AG04450 (cell line): ENCODE measurements around the gene SRSF10. TPM values are rescaled to one million over a fixed set of nuclear protein-coding genes. Genes with fewer than 3 reads are reported as not detected.

Experiments used
- CTCF ChIA-PET: fragments of 300-600, 350-600 bp; formaldehyde crosslinking; extraction: SDS; loops from one replicate; lab custom pipeline; 2022; ENCODE audit warnings: antibody characterized with exemption, inconsistent platforms; lab: Charles Lee
- POLR2A ChIA-PET: fragments of 350-600 bp; formaldehyde crosslinking; extraction: SDS; loops from one replicate; lab custom pipeline; 2021; ENCODE audit warnings: antibody characterized with exemption, inconsistent platforms; lab: Yijun Ruan, JAX
- DNase-seq: peaks from one replicate; pipeline ENCODE4 v3.0.0-alpha.2; 2011; ENCODE audit warnings: low read depth, low spot score
- H3K27ac ChIP-seq: one replicate; pipeline ENCODE4 v1.5.1; 2012; ENCODE audit warnings: low read depth, low read length, control low read depth
- H3K27me3 ChIP-seq: one replicate; pipeline ENCODE4 v1.6.0; 2012; ENCODE audit warnings: low read length; ENCODE audit not compliant: control insufficient read depth, insufficient read depth
- H3K4me3 ChIP-seq: 2 replicates; pipeline ENCODE4 v1.5.1; 2011; ENCODE audit warnings: mild to moderate bottlenecking, low read depth, low read length, control low read depth
- H3K9me3 ChIP-seq: 2 replicates; pipeline ENCODE4 v1.5.1; 2012; ENCODE audit warnings: low read length; ENCODE audit not compliant: control insufficient read depth, insufficient read depth
- polyA plus RNA-seq: library from polyadenylated mRNA; depleted of rRNA; stranded (reverse); fragments of >200 nt; gene quantifications from 2 replicates; pipeline ENCODE4 v1.2.3, GENCODE V29; 2011
- TF ChIP-seq, protein P1 (sequence below): IDR thresholded peaks from 2 replicates; pipeline ENCODE4 v1.5.1; 2011; ENCODE audit warnings: low read depth, low read length, control low read depth, inconsistent platforms

The SRSF10 gene
- polyA plus RNA-seq, 1 experiment, result 140 TPM

DNA sequence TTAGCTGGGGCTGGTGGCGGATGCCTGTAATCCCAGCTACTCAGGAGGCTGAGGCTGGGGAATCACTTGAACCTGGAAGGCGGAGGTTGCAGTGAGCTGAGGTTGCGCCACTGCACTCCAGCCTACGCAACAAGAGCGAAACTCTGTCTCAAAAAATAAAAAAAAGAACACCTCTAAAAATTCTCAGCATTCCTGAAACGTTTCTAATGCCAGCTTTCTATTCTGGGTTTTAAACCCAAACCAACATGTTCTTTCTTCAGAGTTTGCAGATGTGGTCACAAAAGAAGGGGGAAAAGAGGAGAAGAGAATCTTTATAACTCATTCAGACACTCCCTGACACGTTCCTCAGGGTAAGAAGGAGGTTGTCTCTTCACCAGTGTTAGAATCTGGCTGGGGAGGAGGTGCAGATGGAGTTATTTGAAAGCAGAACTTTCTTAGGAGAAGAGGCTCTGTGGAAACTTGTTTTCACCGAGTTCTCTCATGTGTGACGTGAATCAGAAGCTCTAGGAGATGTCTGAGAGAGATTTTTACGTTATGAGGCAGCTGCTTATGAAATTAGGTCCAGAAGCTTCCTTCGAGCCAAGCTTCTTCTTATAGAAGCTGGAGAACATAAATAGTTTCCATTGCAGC lies 49.2 kb downstream of the SRSF10 start:
- H3K4me3 ChIP-seq, result no peak overlapping the region; the same call in 1 of the 2 replicates
- CTCF ChIA-PET, result interaction anchor here (0.5 to 1.0 kb wide), 3 partner anchors 60 to 159 kb away, joined by 3 to 7 read pairs (median 3); no protein-coding TSS in a partner anchor
- peaks cover 8% of the 10 kb centered on the region for H3K27me3 ChIP-seq
- peak; percentile 18 for DNase-seq
- no peaks in the 10 kb centered on the region; the same call in 1 of the 2 replicates for H3K9me3 ChIP-seq
- POLR2A ChIA-PET, result no interaction called here
- TF ChIP-seq, protein P1, sequence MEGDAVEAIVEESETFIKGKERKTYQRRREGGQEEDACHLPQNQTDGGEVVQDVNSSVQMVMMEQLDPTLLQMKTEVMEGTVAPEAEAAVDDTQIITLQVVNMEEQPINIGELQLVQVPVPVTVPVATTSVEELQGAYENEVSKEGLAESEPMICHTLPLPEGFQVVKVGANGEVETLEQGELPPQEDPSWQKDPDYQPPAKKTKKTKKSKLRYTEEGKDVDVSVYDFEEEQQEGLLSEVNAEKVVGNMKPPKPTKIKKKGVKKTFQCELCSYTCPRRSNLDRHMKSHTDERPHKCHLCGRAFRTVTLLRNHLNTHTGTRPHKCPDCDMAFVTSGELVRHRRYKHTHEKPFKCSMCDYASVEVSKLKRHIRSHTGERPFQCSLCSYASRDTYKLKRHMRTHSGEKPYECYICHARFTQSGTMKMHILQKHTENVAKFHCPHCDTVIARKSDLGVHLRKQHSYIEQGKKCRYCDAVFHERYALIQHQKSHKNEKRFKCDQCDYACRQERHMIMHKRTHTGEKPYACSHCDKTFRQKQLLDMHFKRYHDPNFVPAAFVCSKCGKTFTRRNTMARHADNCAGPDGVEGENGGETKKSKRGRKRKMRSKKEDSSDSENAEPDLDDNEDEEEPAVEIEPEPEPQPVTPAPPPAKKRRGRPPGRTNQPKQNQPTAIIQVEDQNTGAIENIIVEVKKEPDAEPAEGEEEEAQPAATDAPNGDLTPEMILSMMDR, result no peak
- peak overlapping the region; percentile 23 for H3K27ac ChIP-seq

DNA sequence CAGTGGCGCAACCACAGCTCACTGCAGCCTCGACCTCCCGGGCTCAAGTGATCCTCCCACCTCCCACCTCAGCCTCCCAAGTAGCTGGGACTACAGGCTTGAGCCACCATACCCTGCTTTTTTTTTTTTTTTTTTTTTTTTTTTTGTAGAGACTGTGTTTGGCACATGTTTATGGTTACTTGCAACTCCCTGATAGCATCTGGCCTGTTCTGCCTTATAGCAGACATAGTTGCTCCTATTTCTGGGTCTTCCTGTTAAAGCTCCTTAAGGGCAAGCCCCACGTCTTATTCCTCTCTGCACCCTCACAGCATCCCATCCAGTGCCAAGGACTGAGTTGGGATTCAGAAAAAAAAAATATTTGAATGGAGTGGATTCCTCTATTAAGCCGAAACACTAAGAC lies 49.9 kb downstream of the SRSF10 start:
- TF ChIP-seq, protein P1, result no peak
- Histone ChIP-seq H3K9me3 (no peaks in the 10 kb centered on the region; the same call in 1 of the 2 replicates), H3K4me3 (no peak overlapping the region), H3K27me3 (peaks cover 8% of the 10 kb centered on the region), H3K27ac (no peak overlapping the region)
- CTCF ChIA-PET, result interaction anchor here (0.5 kb wide), 1 partner anchor 60 kb away, joined by 7 read pairs; no protein-coding TSS in a partner anchor
- POLR2A ChIA-PET, result no interaction called here
- no peak for DNase-seq

DNA sequence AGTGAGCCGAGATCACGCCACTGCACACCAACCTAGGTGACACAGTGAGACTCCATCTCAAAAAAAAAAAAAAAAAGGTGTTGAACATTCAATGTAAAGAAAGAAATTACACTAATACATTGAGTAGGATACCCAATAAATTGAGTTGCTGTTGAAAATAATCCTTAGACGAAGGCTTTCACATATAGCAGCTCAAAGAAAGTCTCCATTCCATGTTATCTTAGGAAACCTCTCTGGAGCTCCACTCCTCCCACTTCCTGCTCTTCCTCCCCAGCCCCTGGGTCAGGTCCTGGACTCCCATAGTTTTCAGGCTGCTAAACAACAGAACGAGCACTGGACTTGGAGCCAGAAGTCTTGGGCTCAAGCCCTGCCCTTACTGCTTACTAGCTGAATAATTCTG lies 51.3 kb downstream of the SRSF10 start:
- CTCF ChIA-PET, result no interaction called here
- TF ChIP-seq, protein P1, result no peak
- DNase-seq, result no peak
- Histone ChIP-seq H3K4me3 (no peak overlapping the region), H3K27ac (no peak overlapping the region), H3K27me3 (peaks cover 11% of the 10 kb centered on the region), H3K9me3 (no peaks in the 10 kb centered on the region)
- POLR2A ChIA-PET, result no interaction called here

DNA sequence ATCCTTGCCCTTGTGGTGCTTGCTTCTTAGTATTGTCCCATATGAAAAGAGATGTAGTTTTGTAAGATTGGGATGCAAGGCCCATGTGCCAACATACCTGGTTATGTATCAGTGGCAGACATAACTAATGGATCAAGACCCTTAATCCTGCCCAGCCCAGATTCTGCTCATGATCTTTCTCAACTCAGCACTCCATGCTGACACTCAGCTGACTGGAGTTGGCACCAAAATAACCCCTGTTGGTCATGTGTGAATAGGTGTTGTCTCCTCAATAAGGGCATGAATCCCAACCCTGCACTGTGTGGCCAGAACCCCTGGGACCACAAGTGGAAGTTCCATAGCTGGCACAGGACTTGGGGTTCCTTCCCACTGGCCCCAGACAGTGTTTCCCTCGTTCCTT lies 53.0 kb downstream of the SRSF10 start:
- CTCF ChIA-PET, result no interaction called here

DNA sequence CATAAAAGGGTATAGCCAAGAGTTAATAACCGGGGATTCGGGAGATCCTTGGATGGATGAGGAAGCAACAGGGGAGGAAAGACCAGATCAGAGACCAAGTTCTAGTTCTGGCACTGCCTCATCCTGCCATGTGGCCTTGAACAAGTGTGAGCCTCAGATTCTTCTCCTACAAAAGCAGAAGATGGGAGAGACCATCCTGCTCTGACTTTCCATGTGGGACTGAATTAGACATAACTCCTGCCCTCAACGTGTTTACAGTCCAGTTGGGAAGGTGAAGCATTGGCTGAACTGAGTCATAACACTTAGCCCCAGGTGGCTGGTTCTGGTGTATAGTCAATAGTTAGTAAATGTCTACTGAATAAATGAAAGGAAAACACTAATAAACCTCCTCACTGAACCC lies 54.8 kb downstream of the SRSF10 start:
- ChIA-PET CTCF (no interaction called here), POLR2A (no interaction called here)
- Histone ChIP-seq H3K27ac (no peak overlapping the region), H3K4me3 (no peak overlapping the region), H3K9me3 (no peaks in the 10 kb centered on the region), H3K27me3 (peaks cover 12% of the 10 kb centered on the region)
- no peak for DNase-seq
- TF ChIP-seq, protein P1, result no peak

More for the DNA sequence above, 53.0 kb downstream of the SRSF10 start:
- TF ChIP-seq, protein P1, result no peak
- POLR2A ChIA-PET, result no interaction called here
- Histone ChIP-seq H3K9me3 (no peaks in the 10 kb centered on the region), H3K27ac (no peak overlapping the region), H3K27me3 (peaks cover 12% of the 10 kb centered on the region), H3K4me3 (no peak overlapping the region)
- no peak for DNase-seq
